Adrenal gland (tissue), 12 donors: ENCODE measurements around the gene STXBP4. TPM values are rescaled to one million over a fixed set of nuclear protein-coding genes. Genes with fewer than 3 reads are reported as not detected.
A peak's percentile ranks its signal among the peaks of the same experiment; 100 is the strongest.

Source experiments
- DNase-seq, 7 donors: peaks; one replicate each; pipeline ENCODE4 v3.0.0-alpha.2; 2019 to 2020
- H3K27ac ChIP-seq, 5 donors: fragments of 200-600 bp; sonication (generic) in 4 of 5; 1 replicate in 3 of 5; 2 replicates in 2 of 5; pipeline versions ENCODE4 v1.5.1 to v1.8.0; 2016 to 2020; ENCODE audit warnings: mild to moderate bottlenecking in 1 of 5
- H3K27me3 ChIP-seq: fragments of 200-600 bp; 2 replicates; pipeline ENCODE4 v1.8.0; 2021
- H3K36me3 ChIP-seq, 2 donors: fragments of 200-600 bp; replicated peaks in 1 of 2; 1 replicate in 1 of 2; 2 replicates in 1 of 2; pipeline versions ENCODE4 v1.5.1 to v1.8.0; 2018 to 2022
- H3K4me1 ChIP-seq, 2 donors: fragments of 200-600 bp; replicated peaks in 1 of 2; 1 replicate in 1 of 2; 2 replicates in 1 of 2; pipeline versions ENCODE4 v1.5.1 to v1.8.0; 2018 to 2021
- H3K4me3 ChIP-seq, 4 donors: fragments of 200-600 bp; sonication (generic) in 3 of 4; one replicate each; pipeline ENCODE4 v1.5.1; 2016 to 2018
- H3K9me3 ChIP-seq, 3 donors: fragments of 200-600 bp; sonication (generic) in 1 of 3; replicated peaks in 1 of 3; 1 replicate in 2 of 3; 2 replicates in 1 of 3; pipeline versions ENCODE4 v1.5.1 to v1.8.0; 2016 to 2021
- POLR2A ChIP-seq, 2 donors: fragments of 450-650 bp; IDR thresholded peaks; one replicate each; pipeline ENCODE4 v1.6.1; 2017; ENCODE audit warnings: antibody characterized with exemption in 2 of 2, mild to moderate bottlenecking in 2 of 2, moderate library complexity in 1 of 2
- WGBS, 4 donors: extraction: QIAGEN DNeasy Blood & Tissue Kit in 2 of 4; methylation state at CpG; one replicate each; pipeline versions ENCODE4 v1.1.5 to v1.1.7; 2013 to 2017; 5-methylcytosine and 5-hydroxymethylcytosine counted together
- intact Hi-C, 2 donors: fragments of 100-400 bp; cut with DNase I; formaldehyde crosslinking; loops; one replicate each; pipeline versions ENCODE4 v1.14.1 to v1.15.0; 2022 to 2023
- polyA plus RNA-seq, 3 donors: library from polyadenylated mRNA; stranded (reverse); fragments of 200-250 nt in 2 of 3; fragments of 350-450 nt in 1 of 3; fragmentation: Illumina TruSeq in 1 of 3; extraction: RNeasy Lipid Tissue Mini Kit (QIAGEN cat#74804) in 1 of 3; gene quantifications; one replicate each; pipeline ENCODE4 v1.2.3, GENCODE V29; 2013 to 2014
- total RNA-seq, 9 donors: library from RNA; depleted of rRNA in 4 of 9; stranded (reverse); fragments of >200 nt in 4 of 9; fragments of 120-200 nt in 1 of 9; fragmentation: NEBNext Ultra II Directional in 1 of 9; extraction: Animal tissue kit (Norgen Biotek cat#: 25700) in 1 of 9; gene quantifications; one replicate each; pipeline versions ENCODE4 v1.1.0 to v1.2.4, GENCODE V29; 2013 to 2023
- TF ChIP-seq, protein P1 (sequence below), 6 experiments: fragments of 450-650 bp in 4 of 6; fragments of 200-600 bp in 2 of 6; sonication (generic) in 1 of 6; IDR thresholded peaks; 1 replicate in 5 of 6; 2 replicates in 1 of 6; pipeline versions ENCODE4 v1.5.1 to v1.8.0; 2016 to 2021; ENCODE audit warnings: antibody characterized with exemption in 6 of 6, mild to moderate bottlenecking in 2 of 6, moderate library complexity in 1 of 6
- donor health status: healthy with polysubstance abuse.
- donor health status: Bipolar disorder and iron deficiency.
- donor health status: DM: yes; HTN: yes; CAD: no.
- donor health status: DM: no; HTN: no; CAD: no.
- donor health status: DM: no; HTN: no; CAD: no.
- donor health status: DM: yes; HTN: yes; CAD: no.

Gene STXBP4
- total and polyA plus RNA-seq, 12 donors: 0.81 to 50.7 (median 11.6) TPM

DNA sequence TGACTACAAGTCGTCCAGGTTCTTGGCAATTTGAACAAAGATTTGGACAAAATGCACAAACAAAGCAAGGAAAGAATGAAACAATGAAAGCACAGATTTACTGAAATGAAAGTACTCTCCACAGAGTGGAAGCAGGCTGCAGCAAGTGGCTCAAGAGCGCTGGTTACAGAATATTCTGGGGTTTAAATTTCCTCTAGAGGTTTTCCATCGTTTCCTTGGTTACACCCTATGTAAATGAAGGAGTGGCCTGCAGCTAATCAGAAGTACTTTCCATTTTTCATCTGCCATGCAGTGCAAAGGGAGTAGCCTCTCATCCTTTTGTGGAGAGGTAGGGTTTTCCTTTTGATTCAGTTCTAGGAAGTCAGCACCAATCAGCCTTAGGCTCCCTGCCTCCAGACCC lies 11.8 kb downstream of the STXBP4 start:
- TF ChIP-seq, protein P1, sequence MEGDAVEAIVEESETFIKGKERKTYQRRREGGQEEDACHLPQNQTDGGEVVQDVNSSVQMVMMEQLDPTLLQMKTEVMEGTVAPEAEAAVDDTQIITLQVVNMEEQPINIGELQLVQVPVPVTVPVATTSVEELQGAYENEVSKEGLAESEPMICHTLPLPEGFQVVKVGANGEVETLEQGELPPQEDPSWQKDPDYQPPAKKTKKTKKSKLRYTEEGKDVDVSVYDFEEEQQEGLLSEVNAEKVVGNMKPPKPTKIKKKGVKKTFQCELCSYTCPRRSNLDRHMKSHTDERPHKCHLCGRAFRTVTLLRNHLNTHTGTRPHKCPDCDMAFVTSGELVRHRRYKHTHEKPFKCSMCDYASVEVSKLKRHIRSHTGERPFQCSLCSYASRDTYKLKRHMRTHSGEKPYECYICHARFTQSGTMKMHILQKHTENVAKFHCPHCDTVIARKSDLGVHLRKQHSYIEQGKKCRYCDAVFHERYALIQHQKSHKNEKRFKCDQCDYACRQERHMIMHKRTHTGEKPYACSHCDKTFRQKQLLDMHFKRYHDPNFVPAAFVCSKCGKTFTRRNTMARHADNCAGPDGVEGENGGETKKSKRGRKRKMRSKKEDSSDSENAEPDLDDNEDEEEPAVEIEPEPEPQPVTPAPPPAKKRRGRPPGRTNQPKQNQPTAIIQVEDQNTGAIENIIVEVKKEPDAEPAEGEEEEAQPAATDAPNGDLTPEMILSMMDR (IDR thresholded peaks at IDR 0.05): no peak
- no peak for TF ChIP-seq POLR2A (IDR thresholded peaks at IDR 0.05)
- Histone ChIP-seq H3K4me1 (peaks cover 0 to 4% of the 10 kb centered on the region in 2 donors), H3K27me3 (no peaks in the 10 kb centered on the region), H3K4me3 (no peak overlapping the region), H3K27ac (no peak overlapping the region), H3K36me3 (no peaks in the 10 kb centered on the region), H3K9me3 (peaks cover 0 to 6% (median 0%) of the 10 kb centered on the region in 3 donors)
- WGBS, 4 donors: 59 to 95% (median 77%) methylated on average over 3 of the region's 3 CpGs
- no peak for DNase-seq
- intact Hi-C loops: no loop called here

DNA sequence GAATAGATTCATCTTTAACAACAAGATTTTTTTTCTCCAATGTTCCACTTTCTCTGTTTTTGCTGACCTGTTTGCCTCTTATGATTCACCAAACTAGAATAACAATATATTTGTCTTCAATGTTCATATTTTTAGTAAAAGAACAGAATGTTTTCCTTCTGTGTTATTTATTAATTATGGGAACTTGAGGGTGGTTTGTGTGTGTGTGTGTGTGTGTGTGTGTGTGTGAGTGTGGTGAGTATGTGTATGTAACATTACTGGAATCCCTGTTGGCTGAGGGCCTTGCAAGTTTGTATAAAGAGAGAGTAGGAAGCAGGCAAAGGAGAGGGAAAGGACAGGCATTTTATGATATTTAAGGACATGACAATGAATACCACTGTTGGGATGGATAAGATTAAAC lies 13.8 kb downstream of the STXBP4 start:
- DNase-seq: peak in 3 of 7 donors; percentile 23 to 37 (median 33)
- Histone ChIP-seq H3K27ac (peak overlapping the region in 2 of 5 donors; percentile 53 to 78), H3K9me3 (peaks cover 0 to 6% (median 2%) of the 10 kb centered on the region in 3 donors), H3K36me3 (no peaks in the 10 kb centered on the region), H3K4me3 (no peak overlapping the region), H3K4me1 (peaks cover 0 to 4% of the 10 kb centered on the region in 2 donors), H3K27me3 (no peaks in the 10 kb centered on the region)
- intact Hi-C loops: no loop called here
- TF ChIP-seq POLR2A (IDR thresholded peaks at IDR 0.05): no peak
- TF ChIP-seq, protein P1 (IDR thresholded peaks at IDR 0.05): no peak

DNA sequence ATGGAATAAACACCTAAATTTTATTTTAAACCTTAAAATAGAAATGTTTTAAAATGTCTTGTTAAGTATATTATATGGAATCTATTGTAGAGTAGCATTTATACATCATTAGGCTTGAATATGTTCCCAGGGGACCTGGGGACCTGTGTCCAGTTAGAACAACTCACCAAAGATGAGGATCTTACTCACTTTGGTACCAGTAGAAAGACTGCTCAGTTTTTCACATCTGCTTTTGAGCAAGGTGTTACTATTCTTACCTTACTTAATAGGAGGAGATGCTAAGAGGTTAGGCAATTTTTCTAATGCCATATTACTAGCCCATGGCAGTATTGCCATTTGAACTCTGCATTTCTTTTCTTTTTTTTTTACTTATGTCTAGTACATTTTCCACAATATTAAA lies 14.7 kb downstream of the STXBP4 start:
- TF ChIP-seq, protein P1 (IDR thresholded peaks at IDR 0.05): no peak
- TF ChIP-seq POLR2A (IDR thresholded peaks at IDR 0.05): no peak
- no peaks in the 10 kb centered on the region for H3K27me3 ChIP-seq
- H3K36me3 ChIP-seq: no peaks in the 10 kb centered on the region
- intact Hi-C loops: no loop called here
- H3K4me3 ChIP-seq: no peak overlapping the region
- peaks cover 0 to 4% of the 10 kb centered on the region in 2 donors for H3K4me1 ChIP-seq
- peak overlapping the region in 2 of 5 donors; percentile 53 to 78 for H3K27ac ChIP-seq
- peaks cover 0 to 6% (median 4%) of the 10 kb centered on the region in 3 donors for H3K9me3 ChIP-seq
- no peak for DNase-seq

DNA sequence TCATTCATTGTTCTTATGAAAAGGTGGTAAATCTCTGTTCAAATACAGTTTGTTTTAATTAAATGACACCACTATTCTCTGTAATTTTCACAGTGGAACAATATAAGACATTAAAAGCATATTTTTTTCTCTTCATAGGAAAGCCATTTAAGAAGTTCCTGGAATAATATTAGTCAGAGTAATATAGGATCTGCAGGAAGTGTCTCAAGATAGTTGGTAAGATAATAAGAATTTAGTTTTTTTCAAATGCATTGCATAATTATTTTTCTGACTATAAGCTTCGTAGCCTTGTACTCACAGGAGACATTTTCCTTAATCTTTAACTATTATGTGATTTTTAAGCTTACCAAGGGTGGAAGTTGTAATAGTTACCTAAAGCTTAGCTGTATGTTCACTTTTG lies 16.9 kb downstream of the STXBP4 start:
- Histone ChIP-seq H3K4me1 (peaks cover 0 to 4% of the 10 kb centered on the region in 2 donors), H3K9me3 (peaks cover 0 to 4% (median 3%) of the 10 kb centered on the region in 3 donors), H3K4me3 (no peak overlapping the region), H3K27me3 (no peaks in the 10 kb centered on the region), H3K27ac (no peak overlapping the region), H3K36me3 (no peaks in the 10 kb centered on the region)
- WGBS, 4 donors: 83 to 90% (median 85%) methylated on average over 1 of the region's 1 CpG
- no peak for TF ChIP-seq POLR2A (IDR thresholded peaks at IDR 0.05)
- TF ChIP-seq, protein P1 (IDR thresholded peaks at IDR 0.05): no peak
- DNase-seq: no peak
- intact Hi-C loops: no loop called here
